ENCODE results near the gene RALGAPB.
A peak's percentile ranks its signal among the peaks of the same experiment; 100 is the strongest.

RALGAPB gene

DNA sequence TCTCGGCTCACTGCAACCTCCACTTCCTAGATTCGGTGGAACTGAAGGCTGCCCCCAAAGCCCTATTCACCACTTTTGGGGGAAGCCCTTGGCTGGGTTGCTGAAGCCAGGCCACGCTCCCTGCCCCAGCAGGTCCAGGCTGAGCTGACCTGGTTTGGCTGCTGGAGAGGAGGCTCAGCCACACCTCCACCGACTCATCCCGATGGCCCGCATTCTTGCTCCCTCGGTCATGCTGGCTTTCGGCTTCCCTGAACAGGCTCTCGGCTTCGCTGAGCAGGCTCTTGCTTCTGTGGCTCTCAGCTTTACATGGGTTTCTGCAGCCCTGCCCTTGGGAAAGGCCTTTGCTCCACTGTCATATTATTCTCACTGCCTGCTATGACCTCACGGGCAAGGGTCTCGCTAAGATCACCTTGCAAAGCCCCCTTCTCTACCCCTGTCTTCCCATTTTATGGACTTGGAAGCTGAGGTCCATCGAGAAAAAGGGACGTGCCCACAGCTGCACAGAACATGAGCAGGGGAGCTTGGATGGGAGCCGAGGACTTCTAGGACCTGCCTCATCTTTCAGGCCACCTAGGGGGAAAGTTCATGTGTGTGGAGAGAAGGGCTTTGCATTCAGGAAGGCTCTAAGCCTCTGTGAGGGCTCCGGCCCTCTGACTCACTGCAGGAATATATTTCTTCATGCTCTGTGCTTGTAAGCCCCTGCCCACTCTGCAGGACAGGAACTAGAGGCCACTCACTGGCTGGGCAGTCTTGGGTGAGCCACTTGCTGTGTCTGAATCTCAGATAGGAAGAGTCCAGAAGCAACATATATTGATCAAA is 144.6 kb downstream of the RALGAPB start:
- DNase-seq: no peak

DNA sequence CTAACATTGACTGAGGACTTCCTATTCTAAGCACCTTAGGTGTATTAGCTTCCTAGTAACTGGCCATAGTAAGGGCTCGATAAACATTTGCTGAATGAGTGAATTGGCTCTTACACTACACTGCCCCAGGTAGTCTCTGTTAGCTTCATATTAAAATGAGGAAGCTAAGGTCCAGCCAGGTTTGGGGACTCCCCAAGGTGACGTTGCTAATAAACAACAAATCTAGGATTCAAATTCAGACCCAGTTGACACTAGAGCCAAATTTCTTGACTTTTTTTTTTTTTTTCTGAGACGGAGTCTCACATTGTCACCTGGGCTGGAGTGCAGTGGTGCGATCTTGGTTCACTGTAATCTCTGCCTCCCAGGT is 145.2 kb downstream of the RALGAPB start:
- DNase-seq: no peak

DNA sequence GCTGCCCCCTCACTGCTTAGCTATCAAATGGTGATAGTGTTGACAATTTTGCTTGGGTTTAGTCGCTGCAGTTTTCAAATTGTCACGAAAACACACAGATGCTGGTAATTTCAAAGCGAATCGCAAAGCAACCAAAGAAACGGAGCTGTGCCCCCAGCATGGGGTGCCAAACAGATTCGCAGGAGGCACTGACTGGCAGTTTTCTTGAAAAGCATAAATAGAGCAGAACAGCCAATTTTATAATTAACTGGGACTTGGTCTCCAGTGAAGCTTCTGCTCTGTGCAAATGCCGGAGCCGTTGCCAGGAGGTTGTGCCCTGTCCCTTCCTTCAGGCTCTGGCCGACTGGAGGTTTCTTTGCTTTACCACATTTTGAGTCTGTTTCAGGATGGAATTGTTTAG is 147.8 kb downstream of the RALGAPB start:
- DNase-seq: peak in 1 of 2 experiments; percentile 21

DNA sequence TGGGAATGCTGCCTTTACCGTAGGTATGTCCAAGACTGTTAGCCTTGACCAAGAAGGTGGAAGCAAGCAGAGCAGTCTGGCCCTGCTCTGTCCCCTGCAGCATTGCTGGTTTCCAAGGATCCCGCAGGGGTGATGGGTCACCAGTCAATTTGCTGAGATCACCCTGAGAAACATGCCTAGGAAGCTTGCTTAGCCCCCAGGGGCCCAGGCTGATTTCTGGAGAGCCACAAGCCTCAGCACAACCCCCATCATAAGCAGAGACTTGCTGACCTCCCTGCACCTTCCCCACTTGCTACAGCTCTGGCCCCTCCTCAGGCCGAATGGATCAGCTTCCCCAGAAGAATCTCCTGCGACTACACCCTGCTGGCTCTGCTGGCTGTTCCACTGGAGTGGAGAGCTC is 150.4 kb downstream of the RALGAPB start:
- no peak for DNase-seq

DNA sequence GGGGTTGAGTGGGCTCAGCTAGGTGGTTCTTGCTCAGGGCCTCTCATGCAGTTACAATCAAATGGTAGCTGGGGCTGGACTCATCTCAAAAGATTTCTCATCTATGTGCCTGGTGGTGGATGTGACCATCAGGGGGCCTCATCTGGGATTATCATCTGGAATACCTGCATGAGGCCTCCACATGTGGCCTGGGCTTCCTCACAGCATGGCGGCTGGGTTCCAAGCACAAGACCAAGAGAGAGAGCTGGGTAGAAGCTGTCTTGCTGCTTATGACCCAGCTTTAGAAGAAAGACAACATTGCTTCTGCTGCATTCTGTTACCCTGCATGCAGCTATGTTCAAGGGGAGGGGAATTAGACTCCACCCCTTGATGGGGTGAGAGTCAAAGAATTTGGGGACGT is 151.4 kb downstream of the RALGAPB start:
- DNase-seq: no peak

DNA sequence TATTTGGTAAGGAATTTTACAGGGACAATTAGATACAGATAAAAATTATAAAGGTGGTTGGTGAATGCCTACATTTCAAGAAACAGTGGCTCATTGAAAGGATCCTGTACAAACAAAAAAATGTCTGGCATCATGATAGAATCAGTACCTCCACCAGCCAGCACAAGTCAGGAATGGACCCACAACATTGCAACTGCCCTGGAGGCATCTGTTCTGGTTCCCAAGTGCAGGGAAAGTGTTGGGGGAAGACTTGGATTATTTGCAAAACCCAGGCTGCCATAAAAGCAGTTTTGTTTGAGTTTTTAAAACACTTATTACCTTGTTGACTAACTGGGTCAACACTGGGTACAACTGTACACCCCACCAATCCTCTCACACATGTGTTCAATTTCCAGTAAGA is 153.3 kb downstream of the RALGAPB start:
- no peak for DNase-seq

DNA sequence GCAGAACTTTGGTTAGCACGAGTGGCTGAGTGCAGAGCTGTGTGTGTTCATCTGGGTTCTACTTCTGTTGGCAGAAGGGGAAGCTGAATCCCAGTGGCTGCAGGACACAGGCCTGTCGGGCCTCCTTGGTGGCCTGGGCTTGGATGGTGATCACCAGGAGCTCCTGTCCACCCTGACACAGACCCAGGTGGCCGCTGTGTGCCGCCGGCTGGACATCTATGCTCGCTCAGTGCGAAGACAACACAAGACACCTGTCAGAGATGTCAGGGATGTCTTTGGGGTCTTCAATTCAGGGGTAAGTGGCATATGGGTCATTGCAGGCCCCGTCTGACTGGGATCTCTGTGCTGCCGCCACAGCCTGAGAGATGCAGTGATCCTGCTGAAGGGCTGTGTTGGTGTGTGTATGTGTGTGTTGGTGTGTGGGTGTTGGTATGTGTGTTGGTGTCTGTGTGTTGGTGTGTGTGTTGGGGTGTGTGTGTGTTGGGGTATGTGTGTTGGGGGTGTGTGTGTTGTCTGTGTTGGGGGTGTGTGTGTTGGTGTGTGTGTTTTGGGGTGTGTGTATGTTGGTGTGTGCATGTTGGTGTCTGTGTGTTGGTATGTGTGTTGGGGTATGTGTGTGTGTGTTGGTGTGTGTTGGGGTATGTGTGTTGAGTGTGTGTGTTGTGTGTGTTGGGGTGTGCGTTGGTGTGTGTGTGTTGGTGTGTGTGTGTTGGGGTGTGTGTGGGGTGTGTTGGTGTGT is 154.4 kb downstream of the RALGAPB start:
- DNase-seq: no peak
